K562 (cell line): ENCODE data around the gene ZNF32. TPM values are rescaled to one million over a fixed set of nuclear protein-coding genes. Genes with fewer than 3 reads are reported as not detected.

Experiments
- ATAC-seq: fragments of 200-7000 bp; cut with Tn5 transposase; 3 replicates; pipeline ENCODE4 v1.9.1; 2020; ENCODE audit warnings: moderate library complexity
- BruUV-seq: library from RNA; stranded (reverse); fragments of 400-500 nt; replicated peaks from 2 replicates; lab custom pipeline; 2021; lab: Mats Ljungman, UMichigan
- CTCF ChIA-PET: fragments of 300-600 bp; formaldehyde crosslinking; extraction: SDS; loops from one replicate; lab custom pipeline; 2021; ENCODE audit warnings: low intra/inter-chr PET ratio; lab: Yijun Ruan, JAX
- POLR2A ChIA-PET: fragments of 300-600, 350-650 bp; sonication (Branson Sonifier 250); formaldehyde crosslinking; extraction: SDS; loops from one replicate; lab custom pipeline; 2021; ENCODE audit warnings: antibody characterized with exemption, inconsistent platforms; lab: Yijun Ruan, JAX
- DNase-seq, 4 experiments: peaks; one replicate each; pipeline versions ENCODE4 v3.0.0 to v3.0.0-alpha.2; 2011 to 2018; ENCODE audit warnings: low spot score in 3 of 4, mixed read lengths in 3 of 4; ENCODE audit errors: extremely low read depth in 1 of 4
- FAIRE-seq: peaks from 2 replicates; lab custom pipeline; 2011; peaks lifted over from hg19 to GRCh38; lab: Jason Lieb, UNC
- H2AFZ ChIP-seq: 2 replicates; pipeline ENCODE4 v1.6.0; 2011; ENCODE audit warnings: low read depth, low read length, control low read depth, inconsistent platforms
- H3K27ac ChIP-seq: fragments of 200-600 bp; 3 replicates; pipeline ENCODE4 v1.8.0; 2011; ENCODE audit warnings: low read depth, mild to moderate bottlenecking, control low read depth, inconsistent platforms, low read length, moderate library complexity, mixed read lengths; ENCODE audit errors: extremely low read depth
- H3K27me3 ChIP-seq, 2 experiments: fragments of 300-600 bp in 1 of 2; 2 replicates in 1 of 2; 3 replicates in 1 of 2; pipeline versions ENCODE4 v1.6.0 to v1.8.0; 2011; ENCODE audit warnings: inconsistent platforms in 2 of 2, low read length in 2 of 2, mild to moderate bottlenecking in 1 of 2, mixed read lengths in 1 of 2, moderate library complexity in 1 of 2; ENCODE audit not compliant: control insufficient read depth in 2 of 2, insufficient read depth in 2 of 2
- H3K36me3 ChIP-seq: fragments of 300-600 bp; 3 replicates; pipeline ENCODE4 v1.8.0; 2011; ENCODE audit warnings: mild to moderate bottlenecking, low read length, inconsistent platforms; ENCODE audit not compliant: control insufficient read depth, insufficient read depth
- H3K4me1 ChIP-seq, 2 experiments: fragments of 200-600 bp in 1 of 2; replicated peaks in 1 of 2; 2 replicates in 1 of 2; 3 replicates in 1 of 2; pipeline versions ENCODE4 v1.5.1 to v1.8.0; 2011; ENCODE audit warnings: inconsistent platforms in 2 of 2, low read length in 2 of 2, mild to moderate bottlenecking in 1 of 2, mixed read lengths in 1 of 2, moderate library complexity in 1 of 2; ENCODE audit not compliant: control insufficient read depth in 2 of 2, insufficient read depth in 2 of 2
- H3K4me2 ChIP-seq: 2 replicates; pipeline ENCODE4 v1.6.1; 2011; ENCODE audit warnings: low read length, control low read depth, inconsistent platforms, mixed read lengths; ENCODE audit not compliant: insufficient read depth
- H3K4me3 ChIP-seq: fragments of 200-600 bp; sonication (generic), shearing (Covaris generic); 2 replicates; pipeline ENCODE4 v1.5.1; 2016; ENCODE audit warnings: control low read depth, inconsistent platforms
- H3K79me2 ChIP-seq: fragments of 200-600 bp; 3 replicates; pipeline ENCODE4 v1.8.0; 2011; ENCODE audit warnings: low read length, inconsistent platforms; ENCODE audit not compliant: control insufficient read depth, insufficient read depth
- H3K9ac ChIP-seq, 2 experiments: 2 replicates each; pipeline versions ENCODE4 v1.6.0 to v1.6.1; 2011; ENCODE audit warnings: low read depth in 2 of 2, low read length in 2 of 2, control low read depth in 1 of 2, inconsistent platforms in 1 of 2, mild to moderate bottlenecking in 1 of 2, mixed read lengths in 1 of 2; ENCODE audit not compliant: insufficient read depth in 1 of 2
- H3K9me1 ChIP-seq: one replicate; pipeline ENCODE4 v1.6.0; 2011; ENCODE audit warnings: inconsistent platforms, mild to moderate bottlenecking, low read length, moderate library complexity; ENCODE audit not compliant: control insufficient read depth, insufficient read depth
- H3K9me3 ChIP-seq: replicated peaks from 2 replicates; pipeline ENCODE4 v1.5.1; 2011; ENCODE audit warnings: low read depth, low read length, inconsistent platforms; ENCODE audit not compliant: control insufficient read depth, insufficient read depth
- H4K20me1 ChIP-seq: replicated peaks from 2 replicates; pipeline ENCODE4 v1.6.1; 2011; ENCODE audit warnings: low read length, inconsistent platforms, mixed read lengths; ENCODE audit not compliant: control insufficient read depth, insufficient read depth
- FOXJ2 ChIP-seq: fragments of 200-800 bp; sonication (Bioruptor generic); IDR thresholded peaks from 2 replicates; pipeline ENCODE4 v1.6.1; 2016; ENCODE audit warnings: missing genetic modification characterization, missing compliant biosample characterization
- NFATC3 ChIP-seq: fragments of 450-650 bp; IDR thresholded peaks from 2 replicates; pipeline ENCODE4 v1.6.1; 2017; ENCODE audit warnings: mild to moderate bottlenecking
- PHF8 ChIP-seq: fragments of 200-600 bp; sonication (generic); IDR thresholded peaks from 2 replicates; pipeline ENCODE4 v1.6.1; 2012; ENCODE audit warnings: mixed run types, mild to moderate bottlenecking, inconsistent platforms, low read length, moderate library complexity, borderline replicate concordance
- RUNX1 ChIP-seq: sonication (generic); IDR thresholded peaks from 2 replicates; pipeline ENCODE4 v1.6.1; 2016; ENCODE audit warnings: antibody characterized with exemption, low read depth
- SIN3B ChIP-seq: fragments of 450-650 bp; IDR thresholded peaks from 2 replicates; pipeline ENCODE4 v1.6.1; 2017; ENCODE audit warnings: low read depth, mild to moderate bottlenecking, moderate library complexity
- SIX5 ChIP-seq, 2 experiments: IDR thresholded peaks; 2 replicates each; pipeline ENCODE4 v1.6.1; 2011; ENCODE audit warnings: low read length in 2 of 2, borderline replicate concordance in 1 of 2, low read depth in 1 of 2, mild to moderate bottlenecking in 1 of 2, moderate library complexity in 1 of 2; ENCODE audit not compliant: insufficient read depth in 1 of 2
- SLC30A9 ChIP-seq: fragments of 250-450 bp; sonication (Bioruptor Pico); IDR thresholded peaks from 2 replicates; pipeline ENCODE4 v1.8.0; 2022; ENCODE audit warnings: mild to moderate bottlenecking, moderate library complexity
- SP1 ChIP-seq: sonication (generic); formaldehyde crosslinking; IDR thresholded peaks from 2 replicates; pipeline ENCODE4 v1.8.1; 2022; ENCODE audit warnings: mild to moderate bottlenecking, missing genetic modification reagents
- WGBS: fragments of 100-300 bp; shearing (Covaris generic); methylation state at CpG from one replicate; pipeline ENCODE4 v1.1.6; 2016; ENCODE audit warnings: low coverage, mixed read lengths; ENCODE audit not compliant: insufficient coverage; ENCODE audit errors: missing lambda C conversion rate; 5-methylcytosine and 5-hydroxymethylcytosine counted together
- in situ Hi-C: fragments of 300-500 bp; cut with MboI; formaldehyde crosslinking; loops from 4 replicates; pipeline ENCODE4 v1.15.0; 2018; ENCODE audit warnings: inconsistent platforms, mixed read lengths
- intact Hi-C: fragments of 100-400 bp; cut with micrococcal nuclease; formaldehyde crosslinking; loops from 2 replicates; pipeline ENCODE4 v1.14.2; 2022
- polyA plus RNA-seq, 8 experiments: library from polyadenylated mRNA; depleted of rRNA in 4 of 8; stranded (reverse) in 5 of 8; unstranded in 3 of 8; fragments of >200 nt; fragmentation: Nextera tagmentation in 2 of 8; fragmentation: Illumina TruSeq in 1 of 8; extraction: Ambion mirVana in 2 of 8; extraction: Trizol in 1 of 8; gene quantifications; 2 replicates each; pipeline versions ENCODE4 v1.2.1 to v1.2.3, GENCODE V29; 2011 to 2014; ENCODE audit warnings: inconsistent platforms in 1 of 8, missing spikeins in 1 of 8
- total RNA-seq, 7 experiments: library from RNA; depleted of rRNA in 6 of 7; stranded (reverse); fragments of >200 nt in 6 of 7; fragmentation: Illumina TruSeq in 2 of 7; extraction: Trizol in 2 of 7; gene quantifications; 2 replicates each; pipeline versions ENCODE4 v1.2.1 to v1.2.3, GENCODE V29; 2011 to 2021; ENCODE audit warnings: low replicate concordance in 1 of 7
- TF ChIP-seq, protein P1 (sequence below): sonication (generic); formaldehyde crosslinking; IDR thresholded peaks from 2 replicates; pipeline ENCODE4 v1.8.0; 2022; ENCODE audit warnings: missing genetic modification reagents, mild to moderate bottlenecking, borderline replicate concordance

The ZNF32 gene
- total and polyA plus RNA-seq, 9 of the 15 experiments (the other 6 are each of a cell fraction or from before 2014, with no cell fraction given) = 17.3 to 57.0 (median 26.3) TPM

GRCh38 chr10:43655311-43655710 is 6.6 kb upstream of the ZNF32 start:
- H3K9me1 ChIP-seq = no peaks in the 10 kb centered on the region
- no peak overlapping the region for H3K4me3 ChIP-seq
- no peak for FAIRE-seq
- POLR2A ChIA-PET = no interaction called here
- TF ChIP-seq SIX5 (IDR thresholded peaks at IDR 0.05; ENCODE audit: borderline replicate concordance in 1 of 2, insufficient read depth in 1 of 2, low read depth in 1 of 2, low read length in 2 of 2) = no peak
- no peak for TF ChIP-seq PHF8
- TF ChIP-seq SLC30A9 = no peak
- no peak for TF ChIP-seq FOXJ2 (tag)
- TF ChIP-seq SIN3B = no peak
- no peak for TF ChIP-seq SP1 (CRISPR knock-in tag)
- no peak for TF ChIP-seq NFATC3
- TF ChIP-seq, protein P1, sequence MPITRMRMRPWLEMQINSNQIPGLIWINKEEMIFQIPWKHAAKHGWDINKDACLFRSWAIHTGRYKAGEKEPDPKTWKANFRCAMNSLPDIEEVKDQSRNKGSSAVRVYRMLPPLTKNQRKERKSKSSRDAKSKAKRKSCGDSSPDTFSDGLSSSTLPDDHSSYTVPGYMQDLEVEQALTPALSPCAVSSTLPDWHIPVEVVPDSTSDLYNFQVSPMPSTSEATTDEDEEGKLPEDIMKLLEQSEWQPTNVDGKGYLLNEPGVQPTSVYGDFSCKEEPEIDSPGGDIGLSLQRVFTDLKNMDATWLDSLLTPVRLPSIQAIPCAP (CRISPR knock-in tag) = no peak
- no peak for TF ChIP-seq RUNX1
- no peak overlapping the region for H2AFZ ChIP-seq
- intact Hi-C loops (no loop called here), in situ Hi-C loops (no loop called here)
- CTCF ChIA-PET = no interaction called here
- H3K27me3 ChIP-seq = peaks cover 5 to 8% of the 10 kb centered on the region in 2 experiments; a peak in 2 of 5 replicates
- H3K79me2 ChIP-seq = no peaks in the 10 kb centered on the region
- no peaks in the 10 kb centered on the region for H4K20me1 ChIP-seq
- no peak overlapping the region for H3K4me2 ChIP-seq
- no TSS peak for BruUV-seq
- no peak overlapping the region for H3K9ac ChIP-seq
- DNase-seq = no peak
- WGBS = 3% methylated on average over 8 of the region's 8 CpGs
- no peak overlapping the region for H3K27ac ChIP-seq
- H3K9me3 ChIP-seq = no peaks in the 10 kb centered on the region
- H3K36me3 ChIP-seq = no peaks in the 10 kb centered on the region
- no peaks in the 10 kb centered on the region; a peak in 1 of 5 replicates for H3K4me1 ChIP-seq
- no peak for ATAC-seq
